ENCODE measurements around the gene MYL2. TPM values are rescaled to one million over a fixed set of nuclear protein-coding genes. Genes with fewer than 3 reads are reported as not detected.

The MYL2 gene
- total RNA-seq, 1 donor: not detected

DNA sequence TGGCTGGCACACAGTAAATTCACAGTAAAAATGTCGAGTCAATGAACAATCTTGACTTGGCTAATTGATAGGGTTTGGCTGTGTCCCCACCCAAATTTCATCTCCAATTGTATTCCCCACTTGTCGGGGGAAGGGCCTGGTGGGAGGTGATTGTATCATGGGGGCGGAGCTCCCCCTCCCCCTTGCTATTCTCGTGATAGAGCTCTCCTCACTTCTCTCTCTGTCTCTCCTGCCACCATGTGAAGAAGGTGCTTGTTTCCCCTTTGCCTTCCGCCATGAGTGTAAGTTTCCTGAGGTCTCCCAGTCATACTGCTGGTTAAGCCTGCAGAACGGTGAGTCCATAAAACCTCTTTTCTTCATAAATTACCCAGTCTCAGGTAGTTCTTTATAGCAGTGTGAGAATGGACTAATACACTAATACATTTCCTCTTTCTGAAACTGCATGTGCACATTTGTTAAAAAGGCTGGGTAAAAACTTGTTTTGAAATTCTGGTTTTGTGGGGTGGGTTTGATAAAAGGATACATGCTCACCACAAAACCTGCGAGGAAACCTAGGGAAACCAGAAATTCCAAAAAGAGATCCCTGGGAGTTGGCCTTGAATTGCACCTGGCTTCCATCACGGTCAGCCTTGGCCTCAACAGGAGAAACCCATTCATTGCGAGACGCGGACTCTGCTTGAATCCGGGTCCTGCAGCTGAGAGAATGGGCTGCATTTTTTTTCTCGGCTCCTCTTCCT is 16.2 kb upstream of the MYL2 start:
- no peak overlapping the region for H3K4me3 ChIP-seq (ENCODE audit: low read depth, low read length)
- no peak for DNase-seq (ENCODE audit: low read depth)
- TF ChIP-seq, protein P1, sequence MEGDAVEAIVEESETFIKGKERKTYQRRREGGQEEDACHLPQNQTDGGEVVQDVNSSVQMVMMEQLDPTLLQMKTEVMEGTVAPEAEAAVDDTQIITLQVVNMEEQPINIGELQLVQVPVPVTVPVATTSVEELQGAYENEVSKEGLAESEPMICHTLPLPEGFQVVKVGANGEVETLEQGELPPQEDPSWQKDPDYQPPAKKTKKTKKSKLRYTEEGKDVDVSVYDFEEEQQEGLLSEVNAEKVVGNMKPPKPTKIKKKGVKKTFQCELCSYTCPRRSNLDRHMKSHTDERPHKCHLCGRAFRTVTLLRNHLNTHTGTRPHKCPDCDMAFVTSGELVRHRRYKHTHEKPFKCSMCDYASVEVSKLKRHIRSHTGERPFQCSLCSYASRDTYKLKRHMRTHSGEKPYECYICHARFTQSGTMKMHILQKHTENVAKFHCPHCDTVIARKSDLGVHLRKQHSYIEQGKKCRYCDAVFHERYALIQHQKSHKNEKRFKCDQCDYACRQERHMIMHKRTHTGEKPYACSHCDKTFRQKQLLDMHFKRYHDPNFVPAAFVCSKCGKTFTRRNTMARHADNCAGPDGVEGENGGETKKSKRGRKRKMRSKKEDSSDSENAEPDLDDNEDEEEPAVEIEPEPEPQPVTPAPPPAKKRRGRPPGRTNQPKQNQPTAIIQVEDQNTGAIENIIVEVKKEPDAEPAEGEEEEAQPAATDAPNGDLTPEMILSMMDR (IDR thresholded peaks at IDR 0.05; ENCODE audit: insufficient read depth, low read depth, low read length): no peak

DNA sequence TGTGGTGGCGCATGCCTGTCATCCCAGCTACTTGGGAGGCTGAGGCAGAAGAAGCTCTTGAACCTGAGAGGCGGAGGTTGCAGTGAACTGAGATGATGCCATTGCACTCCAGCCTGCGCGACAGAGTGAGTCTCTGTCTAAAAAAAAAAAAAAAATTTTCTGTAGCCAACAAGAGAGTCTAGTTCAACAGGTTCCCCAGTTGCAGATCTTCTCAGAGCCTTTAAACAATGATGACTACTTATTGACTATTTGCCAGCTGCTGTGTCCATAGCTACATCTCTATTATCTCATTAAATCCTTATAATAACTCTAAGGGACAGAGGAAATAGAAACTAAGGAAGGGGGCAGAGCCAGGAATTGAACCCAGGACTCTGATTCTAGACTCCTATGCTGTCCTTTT is 15.2 kb upstream of the MYL2 start:
- no peak for DNase-seq (ENCODE audit: low read depth)
- no peak overlapping the region for H3K4me3 ChIP-seq (ENCODE audit: low read depth, low read length)
- TF ChIP-seq, protein P1 (IDR thresholded peaks at IDR 0.05; ENCODE audit: insufficient read depth, low read depth, low read length): no peak

DNA sequence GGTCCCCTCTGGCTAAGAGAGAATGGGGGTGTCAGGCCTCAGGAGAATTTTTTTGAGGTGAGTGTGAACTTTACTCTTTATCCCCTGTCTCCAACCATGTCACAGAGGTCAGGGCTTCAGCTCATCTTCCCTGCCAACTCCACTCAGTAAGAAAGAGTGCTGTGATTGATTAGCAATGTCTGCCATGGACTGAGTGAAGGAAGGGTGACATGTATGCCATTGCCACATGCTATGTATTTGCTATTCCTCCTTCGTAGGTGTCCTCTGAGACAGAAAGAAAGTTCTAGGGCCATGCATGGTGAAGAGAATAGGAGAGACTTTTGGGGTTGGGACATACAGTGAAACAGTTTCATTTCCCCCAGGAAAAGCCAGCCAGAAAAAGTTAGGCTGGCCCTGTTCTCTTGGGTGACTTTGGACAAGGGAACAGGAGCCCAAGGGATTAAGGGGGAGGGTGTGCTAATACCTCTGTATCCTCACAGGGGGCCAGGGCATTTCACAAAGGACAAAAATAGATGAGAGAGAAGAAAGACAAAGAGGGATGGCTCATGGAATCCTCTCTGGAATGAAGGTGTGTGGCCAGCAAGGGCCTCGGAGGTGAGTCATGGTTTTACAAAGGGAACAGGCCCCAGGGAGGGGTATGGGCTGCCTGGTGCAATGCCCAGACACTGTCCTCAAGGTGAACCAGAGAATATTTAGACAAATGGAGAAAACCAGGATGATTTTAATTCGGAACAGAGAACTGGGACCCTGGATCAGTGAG is 13.9 kb upstream of the MYL2 start:
- no peak overlapping the region for H3K4me3 ChIP-seq (ENCODE audit: low read depth, low read length)
- TF ChIP-seq, protein P1 (IDR thresholded peaks at IDR 0.05; ENCODE audit: insufficient read depth, low read depth, low read length): no peak
- no peak for DNase-seq (ENCODE audit: low read depth)

DNA sequence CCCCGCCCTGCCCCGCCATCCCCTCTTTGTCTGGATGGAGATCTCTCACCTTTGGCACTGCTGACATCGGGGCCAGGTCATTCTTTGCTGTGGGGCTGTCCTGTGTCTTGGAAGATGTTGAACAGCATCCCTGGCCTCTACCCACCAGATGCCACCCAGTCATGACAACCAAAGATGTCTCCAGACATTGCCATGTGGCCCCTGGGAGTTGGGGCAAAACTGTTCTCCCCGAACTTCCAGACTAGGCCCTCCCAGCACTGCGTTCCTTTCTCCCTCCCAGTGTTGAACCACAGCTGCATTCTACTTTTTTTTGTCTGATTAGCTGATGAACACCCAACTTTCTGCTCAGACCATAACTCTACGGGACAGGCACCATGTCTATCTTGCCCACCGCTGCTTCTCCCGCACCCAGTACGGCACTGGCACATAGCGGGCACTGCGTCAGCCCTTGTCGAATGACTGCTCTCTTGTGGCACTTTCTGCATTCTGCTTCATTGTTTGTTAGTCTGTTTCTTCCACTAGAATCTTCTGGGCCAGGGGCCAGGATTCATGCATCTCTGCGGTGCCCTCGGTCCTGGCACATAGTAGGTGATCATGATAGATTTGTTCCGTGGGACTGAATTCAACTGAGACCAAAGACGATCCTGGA is 13.1 kb upstream of the MYL2 start:
- H3K4me3 ChIP-seq (ENCODE audit: low read depth, low read length): no peak overlapping the region
- no peak for DNase-seq (ENCODE audit: low read depth)
- TF ChIP-seq, protein P1 (IDR thresholded peaks at IDR 0.05; ENCODE audit: insufficient read depth, low read depth, low read length): no peak

DNA sequence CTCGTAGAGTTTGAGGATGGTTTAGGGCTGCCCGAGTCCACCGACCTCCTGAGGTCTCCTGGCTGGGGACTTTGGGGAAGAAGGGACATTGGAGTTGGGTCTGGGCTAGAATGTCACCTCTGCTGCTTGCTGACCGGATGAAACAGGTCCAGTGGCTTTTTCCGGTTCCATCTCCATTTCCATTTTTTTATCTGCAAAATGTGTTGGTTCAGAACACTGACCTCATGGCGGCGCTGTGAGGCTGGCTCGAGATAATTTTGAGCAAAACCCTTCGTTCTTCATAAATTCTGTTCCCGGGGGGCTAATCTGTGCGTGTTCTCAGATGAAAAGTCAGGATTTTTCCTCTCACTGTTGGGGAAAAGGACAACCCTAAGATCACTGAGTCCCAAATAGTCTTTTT is 11.7 kb upstream of the MYL2 start:
- TF ChIP-seq, protein P1 (IDR thresholded peaks at IDR 0.05; ENCODE audit: insufficient read depth, low read depth, low read length): peak; percentile 15
- no peak overlapping the region for H3K4me3 ChIP-seq (ENCODE audit: low read depth, low read length)
- no peak for DNase-seq (ENCODE audit: low read depth)

DNA sequence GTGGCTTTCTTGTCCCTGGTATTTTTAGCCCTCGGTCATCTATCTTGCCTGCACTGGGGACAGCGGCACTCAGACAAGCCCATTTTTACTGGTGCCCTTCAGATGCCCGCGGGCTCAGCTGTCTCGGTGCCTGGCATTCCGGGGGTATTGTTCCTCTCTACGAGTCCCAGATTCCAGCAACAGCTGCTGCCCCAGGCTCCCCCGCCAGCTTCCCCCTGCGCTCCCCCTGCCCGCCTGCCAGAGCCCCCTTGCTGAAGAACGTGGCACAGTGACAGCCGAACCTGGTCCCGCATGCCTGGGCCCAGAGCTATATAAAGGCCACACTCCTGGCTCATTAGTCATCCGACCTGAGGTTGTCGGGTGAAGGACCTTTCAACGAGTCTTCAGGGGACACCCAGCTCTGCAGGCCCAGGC is 10.9 kb upstream of the MYL2 start:
- DNase-seq (ENCODE audit: low read depth): no peak
- no peak overlapping the region for H3K4me3 ChIP-seq (ENCODE audit: low read depth, low read length)
- TF ChIP-seq, protein P1 (IDR thresholded peaks at IDR 0.05; ENCODE audit: insufficient read depth, low read depth, low read length): no peak
